NCI-H1048 (cell line): Measurements from ENCODE around the gene SH3RF2.
"Not testable (repeated sequence)": the region's sequence is repeated elsewhere in the genome, so short reads cannot be mapped to it uniquely, and the experiment has no call there.

ENCODE experiments used
- DNase-seq: peaks from one replicate; lab custom pipeline; 2025; lab: John Stamatoyannopoulos, UW

SH3RF2 gene

DNA sequence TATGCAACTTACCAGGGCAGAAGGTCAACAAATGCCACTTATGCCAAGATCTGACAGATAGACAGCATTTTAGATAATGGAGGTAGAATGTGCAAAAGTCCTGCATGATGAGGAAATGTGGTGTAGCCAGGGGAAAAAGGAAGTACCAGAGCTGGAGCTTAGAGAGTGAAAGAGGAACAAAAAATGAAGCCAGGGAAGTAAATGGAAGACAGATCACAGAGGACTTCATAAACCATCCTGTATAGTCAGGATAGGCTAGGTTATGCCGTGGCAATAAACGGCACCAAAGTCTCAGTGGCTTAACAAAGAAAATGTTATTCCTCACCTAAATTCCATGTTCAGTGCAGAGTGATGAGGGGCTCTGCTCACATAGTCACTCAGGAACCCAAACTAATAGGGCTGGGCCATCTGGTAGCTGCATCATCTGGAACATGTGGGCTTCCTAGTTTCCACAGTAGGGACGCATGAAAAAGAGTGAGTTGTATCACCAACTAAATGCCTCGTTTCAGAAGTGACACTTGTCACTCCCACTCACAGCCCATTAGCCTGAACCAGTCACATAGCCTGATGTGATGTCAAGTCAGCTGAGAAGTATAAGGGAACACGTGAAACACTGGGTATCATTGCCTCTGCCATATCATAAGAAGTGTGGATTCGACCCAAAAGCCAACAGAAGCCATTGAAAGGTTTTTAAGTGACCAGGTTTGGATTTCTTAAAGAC is 70.3 kb downstream of the SH3RF2 start:
- DNase-seq = no peak

DNA sequence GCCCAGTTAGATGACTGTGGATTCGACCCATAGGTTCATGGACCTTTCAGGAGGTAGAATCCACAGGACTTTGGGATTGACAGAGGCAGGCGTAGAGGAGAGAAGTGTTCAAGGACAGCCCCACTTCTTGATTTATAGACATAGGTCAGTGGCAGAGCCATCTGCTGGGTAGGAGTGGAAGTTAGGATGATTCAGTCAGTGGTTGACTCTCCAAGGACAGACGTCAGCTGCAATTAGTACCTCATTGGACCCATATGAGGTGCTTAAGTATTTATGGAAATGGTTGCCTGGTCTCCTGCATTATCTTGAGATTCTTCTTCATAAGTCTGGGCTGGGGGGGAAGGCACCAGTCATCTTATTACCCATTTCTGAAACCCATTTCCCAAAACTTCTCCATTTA is 70.9 kb downstream of the SH3RF2 start:
- DNase-seq = no peak

DNA sequence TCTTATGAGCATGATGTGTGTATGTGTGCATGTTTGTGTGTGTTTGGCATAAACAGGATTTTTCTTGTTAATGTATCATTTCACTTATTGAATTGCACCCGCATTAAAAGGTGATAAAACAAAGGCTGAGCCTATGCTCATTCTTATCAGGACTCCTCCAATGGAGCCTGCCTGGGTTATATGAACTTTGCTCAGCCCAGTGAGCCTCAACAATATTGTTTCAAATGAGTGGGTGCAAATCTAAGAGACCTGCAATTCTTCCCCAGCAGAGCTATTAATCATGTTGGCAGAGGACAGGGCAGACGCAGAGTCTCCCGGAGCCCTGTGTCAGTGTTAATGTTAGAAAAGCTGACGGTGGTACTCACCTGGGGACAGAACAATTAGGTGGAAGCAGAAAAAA is 71.6 kb downstream of the SH3RF2 start:
- DNase-seq = no peak

GRCh38 chr5:146009020-146009419 is 72.6 kb downstream of the SH3RF2 start:
- no peak for DNase-seq

DNA sequence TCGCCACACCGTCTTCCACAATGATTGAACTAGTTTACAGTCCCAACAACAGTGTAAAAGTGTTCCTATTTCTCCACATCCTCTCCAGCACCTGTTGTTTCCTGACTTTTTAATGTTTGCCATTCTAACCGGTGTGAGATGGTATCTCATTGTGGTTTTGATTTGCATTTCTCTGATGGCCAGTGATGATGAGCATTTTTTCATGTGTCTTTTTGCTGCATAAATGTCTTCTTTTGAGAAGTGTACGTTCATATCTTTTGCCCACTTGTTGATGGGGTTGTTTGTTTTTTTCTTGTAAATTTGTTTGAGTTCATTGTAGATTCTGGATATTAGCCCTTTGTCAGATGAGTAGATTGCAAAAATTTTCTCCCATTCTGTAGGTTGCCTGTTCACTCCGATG is 74.1 kb downstream of the SH3RF2 start:
- not testable (repeated sequence) for DNase-seq

GRCh38 chr5:146013761-146014160 is 77.4 kb downstream of the SH3RF2 start:
- no peak for DNase-seq

- no peak for DNase-seq
Measured at GRCh38 chr5:146015001-146015400, 78.6 kb downstream of the SH3RF2 start.

DNA sequence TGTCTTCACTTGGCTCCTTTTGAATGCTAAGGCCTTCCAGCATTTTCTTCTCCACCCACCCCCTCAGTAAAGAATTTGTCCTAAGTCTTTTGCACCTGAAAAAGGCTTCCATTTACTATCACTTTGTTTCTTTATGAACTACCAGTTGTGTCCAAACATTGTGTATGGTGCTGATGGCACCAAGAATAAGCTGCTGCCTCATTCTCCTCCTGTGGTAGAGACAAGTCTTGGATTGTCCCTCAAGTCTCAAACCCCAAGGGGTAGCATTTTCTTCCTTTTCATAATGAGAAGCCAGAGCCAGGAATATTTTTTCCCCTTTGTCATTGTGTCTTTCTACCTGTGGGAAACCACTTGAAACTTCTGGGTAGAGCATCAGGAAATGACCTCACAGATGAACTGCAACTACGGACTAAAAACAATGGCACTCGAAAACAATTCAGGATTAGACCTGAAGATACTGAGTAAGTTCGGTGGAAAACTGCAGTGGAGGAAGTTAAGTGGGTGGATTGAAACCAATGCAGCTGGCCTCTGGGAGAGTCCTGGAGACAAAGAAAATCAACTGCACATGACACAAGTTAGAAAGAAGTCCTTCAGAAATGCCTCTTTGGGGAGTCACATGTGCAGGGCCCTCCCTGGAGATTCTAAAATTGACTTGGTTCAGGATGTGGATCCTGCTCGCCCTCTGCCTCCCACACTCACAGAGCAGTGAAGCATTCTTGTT is 80.5 kb downstream of the SH3RF2 start:
- no peak for DNase-seq

DNA sequence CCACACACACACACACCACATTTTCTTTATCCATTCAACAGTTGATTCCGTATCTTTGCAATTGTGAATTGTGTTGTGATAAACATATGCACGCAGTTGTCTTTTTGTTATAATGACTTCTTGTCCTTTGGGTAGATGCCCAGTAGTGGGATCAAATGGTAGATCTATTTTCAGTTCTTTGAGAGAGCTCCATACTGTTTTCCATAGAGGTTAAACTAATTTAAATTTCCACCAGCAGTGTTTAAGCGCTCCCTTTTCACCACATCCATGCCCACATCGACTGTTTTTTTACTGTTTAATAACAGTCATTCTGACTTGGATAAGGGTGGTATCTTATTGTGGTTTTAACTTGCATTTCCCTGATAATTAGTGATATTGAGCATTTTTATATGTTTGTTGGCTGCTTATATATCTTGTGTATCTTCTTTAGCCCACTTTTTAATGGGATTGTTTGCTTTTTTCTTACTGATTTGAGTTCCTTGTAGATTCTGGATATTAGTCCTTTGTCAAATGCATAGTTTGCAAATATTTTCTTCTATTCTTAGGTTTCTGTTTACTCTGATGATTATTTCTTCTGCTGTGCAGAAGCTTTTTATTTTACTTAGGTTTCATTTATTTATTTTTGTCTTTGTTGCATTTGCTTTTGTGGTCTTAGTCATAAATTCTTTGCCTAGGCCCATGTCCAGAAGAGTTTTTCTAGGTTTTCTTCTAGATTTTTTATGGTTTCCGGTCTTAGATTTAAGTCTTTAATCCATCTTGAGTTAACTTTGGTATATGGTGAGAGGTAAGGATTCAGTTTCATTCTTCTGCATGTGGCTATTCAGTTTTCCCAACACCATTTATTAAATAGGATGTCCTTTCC is 82.4 kb downstream of the SH3RF2 start:
- no peak for DNase-seq

DNA sequence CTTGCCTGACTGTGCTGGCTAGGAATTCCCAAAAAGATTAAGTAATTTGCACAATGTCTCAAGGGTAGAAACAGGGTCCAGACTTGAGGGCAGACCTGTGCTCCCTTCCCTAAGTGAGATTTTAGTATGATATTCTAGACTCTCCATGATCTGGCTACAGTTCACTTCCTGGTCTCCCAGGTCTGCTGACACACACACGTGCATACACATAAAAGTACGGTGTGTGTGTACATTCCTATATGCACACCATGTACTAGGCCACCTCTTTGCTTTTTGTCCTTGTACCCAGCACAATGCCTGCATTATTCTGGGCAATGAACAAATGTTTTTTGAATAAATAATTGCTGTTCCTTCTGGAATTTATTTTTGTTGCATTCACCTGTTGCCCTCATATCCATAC is 83.7 kb downstream of the SH3RF2 start:
- DNase-seq = no peak

DNA sequence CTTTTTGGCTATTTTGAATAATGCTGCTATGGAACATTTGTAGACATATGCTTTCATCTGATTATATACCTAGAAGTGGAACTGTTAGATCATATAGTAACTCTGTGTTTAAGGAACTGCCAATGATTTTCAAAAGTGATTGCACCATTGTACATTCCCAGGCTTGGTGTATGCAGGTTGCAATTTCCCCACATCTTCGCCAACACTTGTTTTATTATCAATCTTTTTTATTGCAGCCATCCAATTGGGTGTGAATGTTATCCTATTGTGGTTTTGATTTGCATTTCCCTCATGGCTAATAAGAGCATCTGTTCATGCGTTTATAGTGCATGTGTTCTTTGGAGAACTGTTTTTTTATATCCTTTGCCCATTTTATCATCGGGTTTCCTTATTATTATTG is 87.7 kb downstream of the SH3RF2 start:
- DNase-seq = no peak

- DNase-seq = no peak
Measured at GRCh38 chr5:146025114-146025680, 88.8 kb downstream of the SH3RF2 start.

DNA sequence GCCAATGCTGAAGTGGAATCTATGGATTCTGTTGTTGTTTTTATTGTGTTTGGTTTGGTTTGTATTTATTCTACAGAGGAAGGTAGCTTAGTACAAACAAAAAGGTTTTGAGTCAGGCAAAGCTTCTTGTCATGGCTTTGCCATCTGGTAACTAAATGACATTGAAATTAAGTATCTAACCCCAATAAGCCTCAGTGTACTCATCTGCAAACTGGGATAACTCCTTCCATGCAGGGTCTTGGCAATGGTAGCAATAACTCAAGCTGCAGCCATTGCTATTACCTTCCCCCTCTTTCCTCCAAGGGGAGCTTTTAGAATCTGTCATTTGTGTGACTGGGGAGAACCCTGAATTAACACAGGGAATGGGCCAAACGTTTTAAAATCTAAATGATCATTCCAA is 89.3 kb downstream of the SH3RF2 start:
- DNase-seq = no peak

DNA sequence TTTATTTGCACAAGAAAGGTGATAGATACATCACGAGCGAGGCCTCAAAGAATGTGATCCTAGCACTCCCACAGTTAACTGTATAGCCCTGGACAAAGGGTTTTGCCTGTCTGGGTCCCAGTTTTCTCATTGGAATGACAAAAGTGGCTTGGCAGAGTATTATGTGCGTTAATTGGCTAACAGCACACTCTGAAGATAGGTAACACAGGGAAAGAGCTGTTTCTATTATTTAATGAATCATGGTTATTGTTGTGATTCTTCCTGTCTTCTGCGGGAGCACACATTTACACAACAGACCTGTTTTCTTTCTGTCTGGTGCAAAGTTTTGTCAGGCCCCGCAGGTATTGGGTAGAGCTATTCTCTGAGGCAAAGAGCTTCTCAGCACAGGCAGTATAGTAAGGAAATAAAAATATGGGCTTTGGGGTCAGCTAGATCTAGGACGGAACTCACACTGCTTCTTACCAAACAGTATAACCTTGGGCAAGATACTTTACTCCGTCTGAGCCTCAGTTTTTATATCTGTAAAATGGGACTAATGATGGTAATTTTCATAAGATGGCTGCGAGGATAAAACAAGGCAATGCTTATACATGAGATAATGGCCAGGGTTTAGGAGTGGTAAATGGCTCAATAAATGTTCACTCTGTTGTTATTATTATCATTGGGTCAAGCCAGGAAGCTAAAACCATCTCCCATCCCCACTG is 90.1 kb downstream of the SH3RF2 start:
- no peak for DNase-seq

GRCh38 chr5:146027751-146028150 is 91.4 kb downstream of the SH3RF2 start:
- no peak for DNase-seq

- no peak for DNase-seq
Measured at GRCh38 chr5:146032911-146033310, 96.5 kb downstream of the SH3RF2 start.

- no peak for DNase-seq
Measured at GRCh38 chr5:146034127-146034526, 97.7 kb downstream of the SH3RF2 start.

- DNase-seq = no peak
Measured at GRCh38 chr5:146034605-146035004, 98.2 kb downstream of the SH3RF2 start.

- DNase-seq = no peak
Measured at GRCh38 chr5:146039420-146039819, 103.0 kb downstream of the SH3RF2 start.

DNA sequence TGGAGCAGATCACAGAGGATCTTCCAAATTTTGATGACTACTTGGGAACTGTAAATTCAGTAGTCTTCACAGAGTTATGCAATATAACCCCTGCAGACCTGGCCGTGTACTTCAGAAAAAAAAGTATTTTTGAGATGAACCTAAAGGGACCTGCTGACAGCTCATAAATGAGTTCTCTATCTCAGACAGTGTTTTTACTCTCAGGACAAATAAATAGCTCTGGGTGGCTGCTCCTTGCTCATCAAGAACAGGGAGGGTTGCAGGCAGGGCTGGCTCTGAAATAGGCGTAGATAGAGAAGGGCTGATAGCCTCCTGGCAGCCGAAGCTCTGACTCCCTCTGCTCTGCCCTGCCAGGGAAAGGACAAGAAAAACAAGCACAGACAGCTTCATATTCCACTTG is 104.1 kb downstream of the SH3RF2 start:
- DNase-seq = no peak

- no peak for DNase-seq
Measured at GRCh38 chr5:146041180-146041789, 104.9 kb downstream of the SH3RF2 start.
